Activated CD4-positive, alpha-beta memory T cell treated with anti-CD3 and anti-CD28 coated beads for 36 hours (primary cell): ENCODE data around the gene CUEDC1. TPM values are rescaled to one million over a fixed set of nuclear protein-coding genes. Genes with fewer than 3 reads are reported as not detected.

ENCODE experiments used
- CTCF ChIA-PET: fragments of 350-600 bp; sonication (Branson Sonifier 250); formaldehyde crosslinking; loops from one replicate; lab custom pipeline; 2021; ENCODE audit warnings: antibody characterized with exemption, inconsistent platforms; lab: Charles Lee
- POLR2A ChIA-PET: fragments of 350-600 bp; sonication (Branson Sonifier 250); formaldehyde crosslinking; loops from one replicate; lab custom pipeline; 2021; ENCODE audit warnings: antibody characterized with exemption; lab: Charles Lee
- DNase-seq: peaks from one replicate; pipeline ENCODE4 v3.0.0-alpha.2; 2020
- H3K27ac Mint-ChIP-seq: one replicate; pipeline ENCODE4 v1.8.0; 2021; ENCODE audit warnings: mixed read lengths
- H3K27me3 Mint-ChIP-seq: one replicate; pipeline ENCODE4 v1.8.0; 2021; ENCODE audit warnings: mixed read lengths
- H3K36me3 Mint-ChIP-seq: one replicate; pipeline ENCODE4 v1.8.0; 2021; ENCODE audit warnings: mixed read lengths
- H3K4me1 Mint-ChIP-seq: one replicate; pipeline ENCODE4 v1.8.0; 2021; ENCODE audit warnings: low read depth, mixed read lengths
- H3K4me3 Mint-ChIP-seq: one replicate; pipeline ENCODE4 v1.8.0; 2021; ENCODE audit warnings: mild to moderate bottlenecking, mixed read lengths
- H3K9me3 Mint-ChIP-seq: one replicate; pipeline ENCODE4 v1.8.0; 2021; ENCODE audit warnings: mixed read lengths
- intact Hi-C: fragments of 100-400 bp; cut with micrococcal nuclease; formaldehyde crosslinking; loops from one replicate; pipeline ENCODE4 v1.15.1; 2023
- total RNA-seq, 2 experiments: library from RNA; stranded (reverse); gene quantifications; one replicate each; pipeline ENCODE4 v1.2.3, GENCODE V29; 2021

Gene CUEDC1
- total RNA-seq, 2 experiments from 2014 or later: 0.29 to 0.36 TPM

DNA sequence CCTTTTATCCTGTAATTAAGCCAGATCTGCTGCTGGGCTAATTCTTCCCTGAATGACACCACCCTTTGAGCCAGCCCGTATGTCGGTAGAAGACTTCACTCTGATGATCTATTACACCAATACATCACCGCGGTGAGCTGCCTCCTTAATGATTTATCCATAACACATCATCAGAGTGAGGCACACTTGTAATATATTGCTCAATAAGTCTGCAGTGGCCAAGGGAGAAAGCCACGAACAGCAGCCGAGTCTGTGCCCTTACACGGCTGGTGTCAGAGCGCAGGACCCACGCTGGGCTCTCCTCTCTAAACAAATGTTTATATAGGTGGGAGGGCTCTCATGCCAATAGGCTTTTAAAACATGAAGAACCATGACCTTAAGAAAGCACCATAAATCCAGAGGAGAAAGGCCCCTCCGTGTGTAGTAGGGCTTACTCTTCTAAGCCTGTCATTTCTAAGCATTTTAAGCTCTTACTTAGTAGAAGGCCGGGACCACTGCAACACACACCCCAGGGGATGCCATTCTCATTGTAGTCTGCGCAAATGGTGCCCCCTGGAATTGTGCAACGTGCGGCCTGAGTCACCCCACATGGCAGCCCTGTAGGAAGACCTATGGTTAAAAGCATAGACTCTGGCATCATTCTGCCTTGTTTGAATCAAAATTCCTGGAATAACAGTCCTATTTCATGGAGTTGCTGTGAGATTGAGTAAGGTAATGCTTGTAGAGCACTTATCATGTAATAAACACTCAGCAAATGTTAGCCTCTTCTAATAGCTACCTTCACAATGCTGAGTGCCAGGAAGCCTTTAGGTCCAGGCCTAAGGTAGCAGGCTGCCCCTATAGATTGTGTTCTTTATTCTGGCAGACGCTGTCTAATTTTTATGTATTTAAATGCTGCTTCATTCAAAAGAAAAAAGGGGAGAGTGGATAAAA, 131.5 kb downstream of the CUEDC1 start:
- Mint-ChIP-seq H3K36me3 (no peaks in the 10 kb centered on the region), H3K27ac (no peak overlapping the region), H3K27me3 (no peaks in the 10 kb centered on the region), H3K9me3 (no peaks in the 10 kb centered on the region), H3K4me1 (no peaks in the 10 kb centered on the region), H3K4me3 (no peak overlapping the region)
- POLR2A ChIA-PET: no interaction called here
- CTCF ChIA-PET: no interaction called here
- no peak for DNase-seq
- intact Hi-C loops: no loop called here

DNA sequence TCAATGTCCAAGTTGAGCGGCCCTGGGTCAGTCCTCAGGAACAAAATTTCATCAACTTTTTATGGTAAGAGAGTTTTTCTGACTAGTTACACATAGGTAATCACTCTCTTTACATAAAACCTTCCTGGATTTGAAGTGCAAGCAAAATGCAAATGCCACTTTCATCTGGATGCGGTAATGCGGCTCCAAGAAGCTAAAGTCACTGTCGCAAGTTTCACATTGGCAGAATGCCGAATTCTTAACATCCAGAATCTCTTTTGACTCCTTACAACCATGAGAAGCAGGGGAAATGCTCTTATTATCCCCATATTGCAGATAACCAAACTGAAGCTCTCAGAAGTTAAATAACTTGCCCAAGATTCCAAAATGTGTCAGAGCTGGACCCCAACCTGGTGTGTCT, 135.3 kb downstream of the CUEDC1 start:
- H3K27ac Mint-ChIP-seq: no peak overlapping the region
- intact Hi-C loops: no loop called here
- H3K36me3 Mint-ChIP-seq: no peaks in the 10 kb centered on the region
- no peak overlapping the region for H3K4me3 Mint-ChIP-seq
- ChIA-PET CTCF (interaction anchor here (1.1 kb wide), 1 partner anchor 13 kb away, joined by 3 read pairs; no protein-coding TSS in a partner anchor), POLR2A (no interaction called here)
- no peaks in the 10 kb centered on the region for H3K4me1 Mint-ChIP-seq
- H3K9me3 Mint-ChIP-seq: no peaks in the 10 kb centered on the region
- H3K27me3 Mint-ChIP-seq: peaks cover 13% of the 10 kb centered on the region
- no peak for DNase-seq

GRCh38 chr17:57819285-57819684, 135.9 kb downstream of the CUEDC1 start:
- Mint-ChIP-seq H3K27me3 (peaks cover 14% of the 10 kb centered on the region), H3K27ac (no peak overlapping the region), H3K4me3 (no peak overlapping the region), H3K9me3 (no peaks in the 10 kb centered on the region), H3K36me3 (no peaks in the 10 kb centered on the region), H3K4me1 (no peaks in the 10 kb centered on the region)
- intact Hi-C loops: no loop called here
- POLR2A ChIA-PET: no interaction called here
- no peak for DNase-seq
- CTCF ChIA-PET: no interaction called here

DNA sequence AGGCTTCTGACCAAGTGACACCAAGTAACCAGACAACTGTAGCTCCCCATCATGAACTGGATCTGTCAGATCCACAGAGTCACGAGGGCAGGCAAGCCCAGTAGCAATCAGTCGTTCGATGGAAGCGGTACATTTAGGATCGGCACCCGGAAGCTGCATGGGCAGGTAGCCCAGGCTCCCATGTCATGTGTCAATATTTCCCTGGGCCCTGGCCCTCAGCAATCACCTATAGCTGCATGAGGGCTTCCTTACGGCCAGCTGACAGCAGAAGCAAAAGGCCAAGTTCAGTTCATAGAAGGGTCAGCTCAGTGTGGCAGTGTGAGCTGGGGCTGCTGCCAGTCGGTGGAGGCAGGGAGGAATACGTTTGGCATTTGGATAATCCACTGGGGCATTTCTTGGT, 137.1 kb downstream of the CUEDC1 start:
- ChIA-PET CTCF (interaction anchor here (0.9 kb wide), 1 partner anchor 17 kb away, joined by 3 read pairs; no protein-coding TSS in a partner anchor), POLR2A (no interaction called here)
- no peaks in the 10 kb centered on the region for H3K36me3 Mint-ChIP-seq
- no peak overlapping the region for H3K4me3 Mint-ChIP-seq
- no peak for DNase-seq
- H3K27me3 Mint-ChIP-seq: peaks cover 15% of the 10 kb centered on the region
- no peaks in the 10 kb centered on the region for H3K9me3 Mint-ChIP-seq
- H3K27ac Mint-ChIP-seq: no peak overlapping the region
- no peaks in the 10 kb centered on the region for H3K4me1 Mint-ChIP-seq
- intact Hi-C loops: no loop called here

- POLR2A ChIA-PET: no interaction called here
- Mint-ChIP-seq H3K4me1 (no peaks in the 10 kb centered on the region), H3K27ac (no peak overlapping the region), H3K27me3 (peaks cover 15% of the 10 kb centered on the region), H3K4me3 (no peak overlapping the region), H3K9me3 (no peaks in the 10 kb centered on the region), H3K36me3 (no peaks in the 10 kb centered on the region)
- intact Hi-C loops: no loop called here
- no peak for DNase-seq
- CTCF ChIA-PET: interaction anchor here (0.9 kb wide), 1 partner anchor 18 kb away, joined by 3 read pairs; no protein-coding TSS in a partner anchor
These were observed 137.9 kb downstream of the CUEDC1 start for GRCh38 chr17:57817299-57817698.

- no peak for DNase-seq
- CTCF ChIA-PET: no interaction called here
- H3K27ac Mint-ChIP-seq: no peak overlapping the region
- H3K36me3 Mint-ChIP-seq: no peaks in the 10 kb centered on the region
- POLR2A ChIA-PET: no interaction called here
- H3K4me1 Mint-ChIP-seq: no peaks in the 10 kb centered on the region
- peaks cover 34% of the 10 kb centered on the region for H3K27me3 Mint-ChIP-seq
- H3K4me3 Mint-ChIP-seq: no peak overlapping the region
- intact Hi-C loops: no loop called here
- no peaks in the 10 kb centered on the region for H3K9me3 Mint-ChIP-seq
These were observed 140.8 kb downstream of the CUEDC1 start for GRCh38 chr17:57814421-57814820.

DNA sequence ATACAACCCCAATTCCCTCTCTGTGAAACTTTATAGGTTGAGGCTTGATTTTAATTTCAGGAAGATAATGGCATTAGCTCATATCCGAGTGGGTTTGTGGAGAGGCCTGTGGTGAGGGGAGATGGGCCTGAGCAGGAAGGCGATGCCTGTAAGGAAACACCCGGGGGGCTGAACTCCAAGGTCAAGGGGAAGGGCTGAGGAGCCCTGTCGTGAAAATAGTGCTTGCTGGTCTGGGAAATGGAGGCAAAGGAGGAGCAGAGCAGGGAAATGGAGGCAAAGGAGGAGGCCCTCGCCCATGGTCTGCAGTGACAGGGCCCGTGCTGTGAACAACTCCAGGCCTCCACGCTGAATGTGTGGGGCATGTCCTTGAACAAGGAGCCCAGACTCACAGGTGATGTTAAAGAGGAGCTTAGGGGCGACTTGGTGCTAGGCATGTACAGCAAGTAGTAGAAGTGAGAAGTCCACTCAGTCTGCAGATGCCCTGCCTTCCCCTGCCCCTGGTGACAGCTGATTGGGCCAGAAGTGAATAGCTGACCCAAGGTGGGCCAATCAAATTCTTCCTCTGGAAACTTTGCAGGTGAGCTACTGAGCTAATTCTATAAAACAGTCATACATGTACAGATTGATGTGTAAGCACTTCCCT, 143.5 kb downstream of the CUEDC1 start:
- H3K4me3 Mint-ChIP-seq: no peak overlapping the region
- no peak overlapping the region for H3K27ac Mint-ChIP-seq
- H3K9me3 Mint-ChIP-seq: no peaks in the 10 kb centered on the region
- ChIA-PET POLR2A (no interaction called here), CTCF (interaction anchor here (0.6 to 1.3 kb wide), 3 partner anchors 22 to 569 kb away, joined by 3 to 4 read pairs (median 3); no protein-coding TSS in a partner anchor)
- peaks cover 41% of the 10 kb centered on the region for H3K27me3 Mint-ChIP-seq
- no peak for DNase-seq
- H3K4me1 Mint-ChIP-seq: no peaks in the 10 kb centered on the region
- intact Hi-C loops: no loop called here
- no peaks in the 10 kb centered on the region for H3K36me3 Mint-ChIP-seq

Other genes with a start within 250 kb of the CUEDC1 start
- gene CCDC182, start 210.1 kb downstream of the CUEDC1 start, total RNA-seq: not detected
- 10 to 100 TPM; 58.2 to 64.1 TPM for gene MRPS23, start 105.4 kb downstream of the CUEDC1 start, total RNA-seq
- 10 to 100 TPM; 26.8 to 29.8 TPM for gene VEZF1, start 32.8 kb upstream of the CUEDC1 start, total RNA-seq
- gene SRSF1, start 51.8 kb upstream of the CUEDC1 start, total RNA-seq: 100 to 1,000 TPM; 325 to 326 TPM
- 10 to 100 TPM; 24.8 to 26.8 TPM for gene DYNLL2, start 128.0 kb upstream of the CUEDC1 start, total RNA-seq
- under 1 TPM; 0.17 to 0.27 TPM for gene OR4D1, start 193.0 kb upstream of the CUEDC1 start, total RNA-seq
- not detected for gene OR4D2, start 211.6 kb upstream of the CUEDC1 start, total RNA-seq
- not detected for gene EPX, start 237.3 kb upstream of the CUEDC1 start, total RNA-seq